GM19328 (cell line): ENCODE results near the gene SORBS1.

Experiments
- ATAC-seq: cut with Tn5 transposase; IDR thresholded peaks from one replicate; pipeline ENCODE4 v1.9.1; 2021; ENCODE audit warnings: mild to moderate bottlenecking, moderate library complexity; ENCODE audit not compliant: unreplicated experiment

The SORBS1 gene

GRCh38 chr10:95442341-95442740 lies 118.8 kb downstream of the SORBS1 start:
- no peak for ATAC-seq

- ATAC-seq, result no peak
Observed at GRCh38 chr10:95441547-95441923, 119.6 kb downstream of the SORBS1 start.

GRCh38 chr10:95440756-95441546 lies 120.2 kb downstream of the SORBS1 start:
- ATAC-seq, result no peak

- no peak for ATAC-seq
Observed at GRCh38 chr10:95440038-95440725, 121.0 kb downstream of the SORBS1 start.

GRCh38 chr10:95438781-95439180 lies 122.4 kb downstream of the SORBS1 start:
- ATAC-seq, result no peak

GRCh38 chr10:95437669-95438068 lies 123.5 kb downstream of the SORBS1 start:
- no peak for ATAC-seq

GRCh38 chr10:95435548-95436279 lies 125.5 kb downstream of the SORBS1 start:
- ATAC-seq, result no peak

- no peak for ATAC-seq
Observed at GRCh38 chr10:95434583-95434982, 126.6 kb downstream of the SORBS1 start.

- ATAC-seq, result peak; percentile 77
Observed at GRCh38 chr10:95431900-95432342, 129.2 kb downstream of the SORBS1 start.

GRCh38 chr10:95430231-95430951 lies 130.8 kb downstream of the SORBS1 start:
- peak; percentile 56 for ATAC-seq

GRCh38 chr10:95429639-95430038 lies 131.5 kb downstream of the SORBS1 start:
- ATAC-seq, result no peak

- ATAC-seq, result no peak
Observed at GRCh38 chr10:95428701-95429100, 132.5 kb downstream of the SORBS1 start.

GRCh38 chr10:95426482-95426881 lies 134.7 kb downstream of the SORBS1 start:
- ATAC-seq, result no peak

GRCh38 chr10:95425592-95426465 lies 135.3 kb downstream of the SORBS1 start:
- no peak for ATAC-seq

GRCh38 chr10:95423164-95424005 lies 137.8 kb downstream of the SORBS1 start:
- no peak for ATAC-seq

- no peak for ATAC-seq
Observed at GRCh38 chr10:95422233-95422632, 138.9 kb downstream of the SORBS1 start.

- no peak for ATAC-seq
Observed at GRCh38 chr10:95421782-95422181, 139.4 kb downstream of the SORBS1 start.

- ATAC-seq, result no peak
Observed at GRCh38 chr10:95419399-95419798, 141.8 kb downstream of the SORBS1 start.

GRCh38 chr10:95416973-95417372 lies 144.2 kb downstream of the SORBS1 start:
- no peak for ATAC-seq
